ENCODE results near the gene PARD3. TPM values are rescaled to one million over a fixed set of nuclear protein-coding genes. Genes with fewer than 3 reads are reported as not detected.

PARD3 gene
- total RNA-seq, 1 donor from 2014 or later, result 98.2 TPM

- Histone ChIP-seq H3K36me3 (ENCODE audit: control insufficient read depth, insufficient read depth, low read length) (no peaks in the 10 kb centered on the region), H3K27me3 (ENCODE audit: control insufficient read depth, insufficient read depth, low read length) (no peaks in the 10 kb centered on the region), H3K4me3 (ENCODE audit: low read depth, low read length) (no peak overlapping the region)
- no peak for DNase-seq (ENCODE audit: low read depth)
- TF ChIP-seq CTCF (IDR thresholded peaks at IDR 0.05; ENCODE audit: insufficient read depth, low read length, severe bottlenecking), result no peak
- FAIRE-seq, result no peak
These were observed 667.3 kb downstream of the PARD3 start for GRCh38 chr10:34147641-34148304.

GRCh38 chr10:34145715-34146114 lies 669.4 kb downstream of the PARD3 start:
- Histone ChIP-seq H3K36me3 (ENCODE audit: control insufficient read depth, insufficient read depth, low read length) (no peaks in the 10 kb centered on the region), H3K4me3 (ENCODE audit: low read depth, low read length) (no peak overlapping the region), H3K27me3 (ENCODE audit: control insufficient read depth, insufficient read depth, low read length) (no peaks in the 10 kb centered on the region)
- no peak for TF ChIP-seq CTCF (IDR thresholded peaks at IDR 0.05; ENCODE audit: insufficient read depth, low read length, severe bottlenecking)
- FAIRE-seq (no peak), DNase-seq (ENCODE audit: low read depth) (no peak)

GRCh38 chr10:34143466-34143865 lies 671.6 kb downstream of the PARD3 start:
- FAIRE-seq (no peak), DNase-seq (ENCODE audit: low read depth) (no peak)
- no peaks in the 10 kb centered on the region for H3K36me3 ChIP-seq (ENCODE audit: control insufficient read depth, insufficient read depth, low read length)
- no peak overlapping the region for H3K4me3 ChIP-seq (ENCODE audit: low read depth, low read length)
- no peaks in the 10 kb centered on the region for H3K27me3 ChIP-seq (ENCODE audit: control insufficient read depth, insufficient read depth, low read length)
- no peak for TF ChIP-seq CTCF (IDR thresholded peaks at IDR 0.05; ENCODE audit: insufficient read depth, low read length, severe bottlenecking)

- DNase-seq (ENCODE audit: low read depth) (no peak), FAIRE-seq (no peak)
- TF ChIP-seq CTCF (IDR thresholded peaks at IDR 0.05; ENCODE audit: insufficient read depth, low read length, severe bottlenecking), result no peak
- no peak overlapping the region for H3K4me3 ChIP-seq (ENCODE audit: low read depth, low read length)
- H3K36me3 ChIP-seq (ENCODE audit: control insufficient read depth, insufficient read depth, low read length), result no peaks in the 10 kb centered on the region
- H3K27me3 ChIP-seq (ENCODE audit: control insufficient read depth, insufficient read depth, low read length), result no peaks in the 10 kb centered on the region
These were observed 673.9 kb downstream of the PARD3 start for GRCh38 chr10:34141032-34141680.

- Histone ChIP-seq H3K27me3 (ENCODE audit: control insufficient read depth, insufficient read depth, low read length) (no peaks in the 10 kb centered on the region), H3K4me3 (ENCODE audit: low read depth, low read length) (no peak overlapping the region), H3K36me3 (ENCODE audit: control insufficient read depth, insufficient read depth, low read length) (no peaks in the 10 kb centered on the region)
- DNase-seq (ENCODE audit: low read depth) (peak; percentile 35), FAIRE-seq (no peak)
- no peak for TF ChIP-seq CTCF (IDR thresholded peaks at IDR 0.05; ENCODE audit: insufficient read depth, low read length, severe bottlenecking)
These were observed 675.5 kb downstream of the PARD3 start for GRCh38 chr10:34139559-34139958.
